Measurements from ENCODE around the gene LPIN1.
"Not testable (repeated sequence)": the region's sequence is repeated elsewhere in the genome, so short reads cannot be mapped to it uniquely, and the experiment has no call there.

Gene LPIN1

GRCh38 chr2:11837875-11838734 lies 91.7 kb downstream of the LPIN1 start:
- DNase-seq = no peak

GRCh38 chr2:11839916-11840315 lies 93.5 kb downstream of the LPIN1 start:
- no peak for DNase-seq

GRCh38 chr2:11842336-11842735 lies 95.9 kb downstream of the LPIN1 start:
- no peak for DNase-seq

- DNase-seq = not testable (repeated sequence)
Measured at GRCh38 chr2:11844798-11845197, 98.4 kb downstream of the LPIN1 start.

GRCh38 chr2:11847935-11848334 lies 101.5 kb downstream of the LPIN1 start:
- DNase-seq = not testable (repeated sequence)

- no peak for DNase-seq
Measured at GRCh38 chr2:11850082-11850481, 103.7 kb downstream of the LPIN1 start.

DNA sequence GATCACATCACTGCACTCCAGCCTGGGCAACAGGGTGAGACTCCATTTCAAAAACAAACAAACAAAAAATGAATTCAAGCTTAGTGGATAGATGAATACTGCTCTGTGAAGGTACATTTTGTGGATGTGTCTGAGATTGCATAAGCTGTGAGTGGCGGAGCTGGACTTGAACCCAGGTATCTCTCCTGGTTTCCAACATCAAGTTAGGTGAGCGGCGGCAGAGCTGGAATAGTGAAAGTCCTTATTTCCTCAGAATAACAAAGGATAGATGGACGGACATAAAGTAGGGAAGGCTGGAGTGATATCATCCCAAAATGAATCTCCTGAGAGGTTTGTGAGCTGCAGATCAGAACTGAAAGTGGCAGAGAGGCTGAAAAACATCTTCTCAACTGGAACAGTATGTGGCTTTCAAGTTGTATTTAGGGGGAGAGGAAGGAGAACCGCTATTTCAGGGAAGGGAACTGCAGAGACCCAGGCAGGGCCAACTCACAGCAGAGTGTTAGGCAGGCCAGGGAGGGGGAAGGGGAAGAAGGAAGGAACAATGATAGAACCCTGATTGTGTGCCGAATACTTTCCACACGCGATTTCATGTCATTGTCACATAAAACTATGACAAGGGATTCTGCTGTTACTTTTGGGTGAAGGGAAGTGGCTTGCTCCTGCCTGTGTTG lies 106.2 kb downstream of the LPIN1 start:
- DNase-seq = no peak

GRCh38 chr2:11853197-11853588 lies 106.8 kb downstream of the LPIN1 start:
- DNase-seq = no peak

DNA sequence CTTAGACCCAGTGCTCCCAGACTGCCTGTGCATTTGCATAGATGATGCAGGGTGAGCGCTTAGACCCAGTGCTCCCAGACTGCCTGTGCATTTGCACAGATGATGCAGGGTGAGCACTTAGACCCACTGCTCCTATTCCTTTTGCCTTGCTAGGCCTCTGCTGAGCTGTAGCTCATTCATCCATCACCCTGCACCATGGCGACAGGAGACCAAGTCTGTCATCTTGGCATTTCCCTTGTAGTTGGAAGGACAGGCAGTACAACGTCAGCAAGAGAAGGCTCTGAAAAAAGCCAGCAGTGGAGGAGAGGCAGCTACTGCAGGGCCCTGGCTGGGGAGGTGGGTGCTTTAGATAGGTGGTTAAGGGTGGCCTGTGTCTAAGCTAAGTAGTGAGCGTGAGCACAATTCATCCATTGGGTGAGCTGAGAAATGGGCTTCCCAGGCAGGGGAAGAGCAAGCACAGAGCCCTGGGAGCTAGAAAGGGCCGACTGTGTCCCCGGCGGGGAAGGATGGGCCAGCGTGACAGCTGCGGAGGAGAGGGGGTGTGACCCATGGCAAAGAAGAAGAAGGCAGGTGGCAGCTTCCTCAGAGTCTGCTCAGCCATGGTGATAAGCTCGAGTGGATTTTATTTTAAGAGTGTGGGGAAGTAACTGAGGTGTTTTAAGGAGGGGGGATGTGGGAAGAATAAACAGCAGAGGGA lies 108.8 kb downstream of the LPIN1 start:
- no peak for DNase-seq

- no peak for DNase-seq
Measured at GRCh38 chr2:11856095-11856494, 109.7 kb downstream of the LPIN1 start.

DNA sequence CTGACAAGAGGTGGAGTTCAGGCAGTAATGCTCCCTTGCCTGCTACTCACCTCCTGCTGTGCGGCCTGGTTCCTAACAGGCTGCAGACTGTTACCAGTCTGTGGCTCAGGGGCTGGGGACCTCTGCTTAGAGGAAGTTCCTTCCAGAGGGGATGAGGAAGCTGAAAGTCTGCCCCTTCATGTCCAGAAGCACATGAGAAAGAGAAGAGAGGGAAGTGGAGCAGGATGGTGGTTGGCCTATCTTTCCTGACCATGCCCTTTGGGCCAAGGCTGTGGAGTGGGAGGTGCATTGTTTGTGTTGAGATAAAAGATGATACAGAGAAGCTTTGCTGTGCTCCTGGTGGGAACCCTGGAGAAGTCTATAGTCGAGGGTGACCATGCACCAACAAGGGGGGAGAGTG lies 112.5 kb downstream of the LPIN1 start:
- no peak for DNase-seq

DNA sequence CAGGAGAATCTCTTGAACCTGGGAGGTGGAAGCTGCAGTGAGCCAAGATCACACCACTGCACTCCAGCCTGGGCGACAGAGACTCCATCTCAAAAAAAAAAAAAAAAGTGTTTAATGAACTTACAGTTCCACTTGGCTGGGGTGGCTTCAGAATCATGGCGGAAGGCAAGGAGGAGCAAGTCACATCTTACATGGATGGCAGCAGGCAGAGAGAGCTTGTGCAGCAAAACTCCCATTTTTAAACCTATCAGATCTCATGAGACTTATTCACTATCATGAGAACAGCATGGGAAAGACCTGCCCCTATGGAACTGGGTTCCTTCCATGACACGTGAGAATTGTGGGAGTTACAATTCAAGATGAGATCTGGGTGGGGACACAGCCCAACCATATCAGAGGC lies 113.5 kb downstream of the LPIN1 start:
- not testable (repeated sequence) for DNase-seq

DNA sequence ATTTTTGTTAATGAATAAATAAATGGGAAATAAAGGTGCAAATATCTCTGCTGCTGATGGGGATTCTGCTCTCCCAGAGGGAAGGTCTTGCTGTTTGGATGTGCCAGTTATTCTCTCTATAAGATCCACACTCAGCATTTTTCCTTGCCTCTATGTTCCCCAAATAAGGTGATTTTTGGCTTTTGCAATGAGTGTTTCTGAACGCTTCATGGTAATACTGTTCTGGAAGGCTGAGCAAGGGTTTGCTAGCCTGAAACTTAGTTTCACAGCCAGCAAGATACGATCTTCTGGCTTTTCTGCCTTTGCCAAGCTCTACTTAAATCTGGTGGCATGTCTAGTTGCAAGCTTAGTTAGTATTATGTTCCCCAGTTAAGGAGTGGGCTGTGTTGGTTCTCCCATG lies 114.6 kb downstream of the LPIN1 start:
- DNase-seq = no peak

GRCh38 chr2:11862049-11862448 lies 115.6 kb downstream of the LPIN1 start:
- DNase-seq = no peak

DNA sequence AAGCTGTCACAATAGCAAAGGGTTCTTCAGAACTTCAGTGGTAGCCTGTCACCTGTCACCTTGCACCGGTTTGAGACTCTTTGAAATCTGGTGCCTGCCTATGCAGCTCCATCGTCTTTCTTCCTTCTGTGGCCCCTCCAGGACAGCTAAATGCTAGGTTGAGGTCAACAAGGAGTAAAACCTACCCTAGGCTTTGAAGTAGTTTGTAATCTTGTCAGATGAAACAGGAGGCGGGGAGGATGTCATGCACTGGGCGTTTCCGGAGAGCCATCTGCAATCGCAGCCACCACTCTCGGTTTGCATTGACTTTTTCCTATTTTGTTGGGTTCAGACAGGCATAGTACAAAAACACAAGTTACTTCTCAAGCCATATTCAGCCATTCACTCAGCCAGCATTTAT lies 116.7 kb downstream of the LPIN1 start:
- peak in 1 of 2 donors; percentile 8 for DNase-seq

DNA sequence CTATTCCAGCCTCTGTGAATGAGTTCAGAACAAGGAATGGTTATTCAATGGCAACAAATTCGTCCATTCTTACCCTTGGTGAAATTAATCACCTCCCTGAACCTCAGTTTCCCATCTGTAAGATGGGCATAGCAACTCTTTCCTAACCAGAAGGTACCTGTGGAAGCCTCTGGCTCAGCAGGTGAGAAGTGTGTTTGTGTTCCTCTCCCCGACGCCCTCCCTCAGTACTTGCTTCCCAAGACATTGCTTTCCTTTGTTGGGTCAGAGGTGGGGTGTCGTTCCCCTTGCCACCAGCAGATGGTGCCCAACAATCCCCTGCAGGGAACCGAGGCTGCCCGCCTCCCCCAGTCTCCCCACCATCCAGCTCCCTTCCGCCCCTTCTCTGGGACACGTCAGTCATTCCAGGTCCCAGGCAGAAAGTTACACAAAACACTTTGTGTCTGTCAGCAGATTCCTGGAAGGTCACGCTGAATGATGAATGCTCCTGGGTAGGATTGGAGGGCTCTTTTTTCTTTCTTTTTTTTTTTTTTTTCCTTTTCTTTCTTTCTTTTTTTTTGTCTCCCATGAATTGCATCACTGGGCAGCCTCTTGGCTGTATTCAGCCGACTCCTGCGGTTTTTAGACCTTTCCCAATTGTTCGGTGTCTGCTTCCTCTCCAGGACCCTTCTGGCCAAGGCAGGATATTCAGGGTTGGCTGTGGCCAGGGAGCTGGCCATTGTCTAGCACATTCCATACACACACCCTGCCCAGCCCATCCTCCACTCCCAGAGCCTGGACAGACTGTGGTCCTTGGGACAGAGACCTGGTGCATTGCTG lies 117.3 kb downstream of the LPIN1 start:
- DNase-seq = peak; percentile 68 to 73

GRCh38 chr2:11864724-11865123 lies 118.3 kb downstream of the LPIN1 start:
- no peak for DNase-seq

DNA sequence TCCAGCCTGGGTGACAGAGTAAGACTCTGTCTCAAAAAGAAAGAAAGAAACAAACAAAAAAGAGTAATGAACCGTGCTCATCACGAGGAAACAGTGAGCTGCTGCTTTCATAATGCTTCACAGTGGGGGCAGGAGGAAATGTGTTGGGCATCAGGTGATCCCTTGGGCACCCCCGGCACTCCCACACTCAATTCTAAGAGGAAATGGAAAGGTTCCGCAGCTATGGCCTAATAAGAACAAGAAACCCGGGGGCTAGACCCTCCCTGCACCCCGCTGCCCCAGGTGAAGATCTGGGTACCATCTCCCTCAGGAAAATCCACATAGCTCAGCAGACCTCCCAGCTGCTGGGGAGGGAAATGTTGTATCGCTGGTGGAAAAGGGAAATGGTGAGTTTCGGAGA lies 118.9 kb downstream of the LPIN1 start:
- DNase-seq = no peak

DNA sequence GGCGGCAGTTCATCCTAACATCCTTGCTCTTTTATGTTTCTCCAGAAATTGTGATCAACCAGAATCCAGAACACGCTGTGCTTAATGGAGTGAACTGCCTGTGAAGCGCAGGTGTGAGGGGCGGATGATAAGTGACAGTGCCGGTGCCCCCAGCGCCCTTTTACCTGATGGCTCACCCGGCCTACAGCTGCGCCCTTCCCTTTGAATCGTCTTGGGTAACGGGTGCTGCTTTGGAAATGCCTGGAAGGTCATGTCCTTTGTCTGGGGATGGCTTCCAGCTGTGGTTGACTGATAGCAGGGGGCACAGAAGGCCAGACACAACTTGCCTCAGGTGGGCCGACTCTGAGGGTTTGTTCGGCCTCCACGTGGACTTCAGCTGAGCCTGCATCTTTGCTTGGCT lies 119.4 kb downstream of the LPIN1 start:
- no peak for DNase-seq

DNA sequence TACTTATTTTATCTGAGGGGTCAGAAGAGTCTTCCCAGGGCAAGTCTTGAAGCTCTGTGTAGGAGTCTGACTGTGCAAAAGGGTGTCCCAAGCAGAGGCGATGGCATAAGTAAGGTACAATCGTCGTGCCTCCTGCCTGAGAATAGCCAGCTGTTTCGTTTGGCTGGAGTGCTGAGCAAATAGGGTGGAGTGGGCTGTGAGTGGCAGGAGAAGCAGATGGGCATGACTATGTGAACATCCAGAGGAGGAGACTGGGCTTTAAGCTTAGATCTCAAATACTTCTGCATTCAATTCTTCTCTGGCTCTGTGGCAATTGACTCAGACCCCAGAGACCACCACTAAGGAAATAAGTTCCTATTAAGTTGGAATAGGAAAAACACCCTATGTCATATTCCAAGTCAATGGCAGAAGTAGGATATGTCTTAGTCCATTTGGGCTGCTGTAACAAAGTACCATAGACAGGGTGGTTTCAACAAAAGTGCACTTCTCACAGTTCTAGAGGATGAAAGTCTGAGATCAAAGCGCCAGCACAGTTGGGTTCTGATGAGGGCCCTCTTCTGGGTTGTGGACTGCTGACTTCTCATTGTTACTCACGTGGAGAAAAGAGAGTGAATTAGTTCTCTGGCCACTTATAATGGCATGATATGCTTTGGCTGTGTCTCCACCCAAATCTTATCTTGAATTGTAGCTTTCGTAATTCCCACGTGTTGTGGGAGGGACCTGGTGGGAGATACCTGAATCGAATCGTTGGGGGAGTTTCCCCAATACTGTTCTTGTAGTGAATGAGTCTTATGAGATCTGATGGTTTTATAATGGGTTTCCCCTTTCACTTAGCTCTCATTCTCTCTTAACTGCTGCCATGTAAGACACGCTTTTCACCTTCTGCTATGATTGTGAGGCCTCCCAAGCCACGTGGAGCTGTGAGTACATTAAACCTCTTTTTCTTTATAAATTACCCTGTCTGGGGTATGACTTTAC lies 120.2 kb downstream of the LPIN1 start:
- DNase-seq = peak in 1 of 2 donors; percentile 4

DNA sequence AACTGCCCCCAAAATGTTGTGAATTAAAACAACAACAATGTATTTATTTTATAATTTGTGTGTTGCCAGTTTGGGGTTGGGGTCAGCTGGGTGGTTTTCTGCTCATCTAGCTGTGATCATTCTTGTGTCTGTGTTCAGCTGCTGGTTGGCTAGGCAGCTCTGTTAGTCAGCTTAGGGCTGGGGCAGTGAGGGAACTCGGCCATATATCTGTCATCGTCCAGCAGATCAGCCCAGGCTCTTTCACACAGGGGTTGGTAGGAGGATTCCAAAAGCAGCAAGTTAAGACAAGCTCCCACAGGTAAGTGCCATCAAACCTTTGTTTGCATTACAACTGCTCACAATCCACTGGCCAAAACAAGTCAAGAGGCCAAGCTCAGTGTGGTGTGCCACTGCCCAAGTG lies 121.5 kb downstream of the LPIN1 start:
- DNase-seq = no peak

Data from activated CD4-positive, alpha-beta T cell treated with anti-CD3 and anti-CD28 coated beads for 4 hours (primary cell).